SH-SY5Y (cell line): ENCODE results near the gene LYPD6B.

Source experiments
- GATA2 ChIP-seq: IDR thresholded peaks from 2 replicates; pipeline ENCODE4 v1.6.1; 2011; ENCODE audit warnings: mild to moderate bottlenecking, low read depth, low read length
- GATA3 ChIP-seq: IDR thresholded peaks from 2 replicates; pipeline ENCODE4 v1.6.1; 2011; ENCODE audit warnings: low read depth, mild to moderate bottlenecking, low read length, moderate library complexity

- TF ChIP-seq GATA3: no peak
- no peak for TF ChIP-seq GATA2
Measured at GRCh38 chr2:148990968-148991367, 47.5 kb upstream of the LYPD6B start.
